Upper lobe of left lung (tissue), 6 donors: Measurements from ENCODE around the gene HK1. TPM values are rescaled to one million over a fixed set of nuclear protein-coding genes. Genes with fewer than 3 reads are reported as not detected.

Experiments
- ATAC-seq, 2 donors: fragments of 200-7000 bp; cut with Tn5 transposase; one replicate each; pipeline ENCODE4 v1.9.1; 2022; ENCODE audit warnings: mild to moderate bottlenecking in 2 of 2, moderate library complexity in 2 of 2; ENCODE audit not compliant: low FRiP score in 2 of 2
- DNase-seq, 2 donors: peaks; one replicate each; pipeline ENCODE4 v3.0.0-alpha.2; 2019 to 2020
- H3K27ac ChIP-seq, 4 donors: fragments of 200-600 bp; sonication (generic); one replicate each; pipeline ENCODE4 v1.5.1; 2016 to 2019
- H3K27me3 ChIP-seq, 4 donors: fragments of 200-600 bp; sonication (generic); one replicate each; pipeline ENCODE4 v1.5.1; 2017 to 2019
- H3K36me3 ChIP-seq, 4 donors: fragments of 200-600 bp; sonication (generic); one replicate each; pipeline ENCODE4 v1.5.1; 2016 to 2019
- H3K4me1 ChIP-seq, 4 donors: fragments of 200-600 bp; sonication (generic); one replicate each; pipeline ENCODE4 v1.5.1; 2018 to 2019
- H3K4me3 ChIP-seq, 4 donors: fragments of 200-600 bp; sonication (generic); one replicate each; pipeline ENCODE4 v1.5.1; 2017 to 2019; ENCODE audit warnings: mild to moderate bottlenecking in 2 of 4, moderate library complexity in 1 of 4
- H3K9me3 ChIP-seq, 4 donors: fragments of 200-600 bp; sonication (generic); one replicate each; pipeline ENCODE4 v1.5.1; 2018 to 2019
- EP300 ChIP-seq, 4 donors: sonication (generic); formaldehyde crosslinking; IDR thresholded peaks; one replicate each; pipeline ENCODE4 v1.5.1; 2017; ENCODE audit warnings: antibody characterized with exemption in 4 of 4, control low read depth in 2 of 4
- POLR2A ChIP-seq, 4 donors: fragments of 450-650 bp; IDR thresholded peaks; one replicate each; pipeline ENCODE4 v1.5.1; 2016 to 2017; ENCODE audit warnings: antibody characterized with exemption in 4 of 4, mild to moderate bottlenecking in 2 of 4
- POLR2AphosphoS5 ChIP-seq, 2 donors: sonication (generic); formaldehyde crosslinking; IDR thresholded peaks; one replicate each; pipeline ENCODE4 v1.5.1; 2017; ENCODE audit warnings: antibody characterized with exemption in 2 of 2
- WGBS, 2 donors: methylation state at CpG; one replicate each; pipeline ENCODE4 v1.1.5; 2017 to 2018; 5-methylcytosine and 5-hydroxymethylcytosine counted together
- total RNA-seq, 6 donors: library from RNA; depleted of rRNA in 4 of 6; stranded (reverse); fragments of >200 nt in 4 of 6; gene quantifications; one replicate each; pipeline versions ENCODE4 v1.1.0 to v1.2.1, GENCODE V29; 2016 to 2021
- TF ChIP-seq, protein P1 (sequence below), 6 experiments: fragments of 450-650 bp in 4 of 6; fragments of 200-600 bp in 2 of 6; sonication (generic) in 2 of 6; IDR thresholded peaks; one replicate each; pipeline ENCODE4 v1.5.1; 2016 to 2019; ENCODE audit warnings: antibody characterized with exemption in 6 of 6
- donor health status: DM: no; HTN: no; CAD: no; lungs with moderate emphysema.
- donor health status: DM: no; HTN: yes; CAD: no; lungs with severe emphysema.

Gene HK1
- total RNA-seq, result 10 to 100 TPM; 60.8 to 98.5 (median 88.9) TPM

DNA sequence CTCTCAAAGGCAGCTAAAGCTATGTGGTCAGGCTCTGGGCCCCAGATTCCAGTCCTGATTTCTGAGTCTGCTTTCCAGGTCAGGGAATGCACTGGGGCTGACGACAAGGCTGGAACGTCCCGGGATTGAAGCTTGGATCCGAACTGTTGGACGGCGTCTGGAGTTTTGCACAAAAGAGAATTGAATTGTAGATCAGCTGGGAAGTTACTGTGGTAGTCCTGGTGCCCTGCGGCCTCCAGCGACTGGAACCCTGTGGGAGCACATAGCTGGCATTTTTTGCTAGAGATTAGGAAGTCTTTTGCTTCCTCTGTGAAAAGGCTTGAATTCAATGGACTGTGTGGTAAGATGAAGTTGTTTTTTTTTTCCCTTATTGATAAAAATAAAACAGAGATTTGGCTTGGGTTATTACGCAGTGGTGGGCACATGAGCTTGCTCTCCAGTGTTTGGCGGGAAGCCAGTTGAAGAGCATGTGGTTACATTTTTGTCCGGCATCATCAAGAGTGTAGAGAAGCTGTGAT is at the start of gene HK1:
Gene HK1, plus strand, starts transcription at position 51 of the 518 bp plus-strand sequence.
- H3K36me3 ChIP-seq, result no peaks in the 10 kb centered on the region
- no peaks in the 10 kb centered on the region for H3K27me3 ChIP-seq
- ATAC-seq (no peak), DNase-seq (no peak)
- no peak for TF ChIP-seq POLR2AphosphoS5 (IDR thresholded peaks at IDR 0.05)
- no peak for TF ChIP-seq POLR2A (IDR thresholded peaks at IDR 0.05)
- TF ChIP-seq, protein P1, sequence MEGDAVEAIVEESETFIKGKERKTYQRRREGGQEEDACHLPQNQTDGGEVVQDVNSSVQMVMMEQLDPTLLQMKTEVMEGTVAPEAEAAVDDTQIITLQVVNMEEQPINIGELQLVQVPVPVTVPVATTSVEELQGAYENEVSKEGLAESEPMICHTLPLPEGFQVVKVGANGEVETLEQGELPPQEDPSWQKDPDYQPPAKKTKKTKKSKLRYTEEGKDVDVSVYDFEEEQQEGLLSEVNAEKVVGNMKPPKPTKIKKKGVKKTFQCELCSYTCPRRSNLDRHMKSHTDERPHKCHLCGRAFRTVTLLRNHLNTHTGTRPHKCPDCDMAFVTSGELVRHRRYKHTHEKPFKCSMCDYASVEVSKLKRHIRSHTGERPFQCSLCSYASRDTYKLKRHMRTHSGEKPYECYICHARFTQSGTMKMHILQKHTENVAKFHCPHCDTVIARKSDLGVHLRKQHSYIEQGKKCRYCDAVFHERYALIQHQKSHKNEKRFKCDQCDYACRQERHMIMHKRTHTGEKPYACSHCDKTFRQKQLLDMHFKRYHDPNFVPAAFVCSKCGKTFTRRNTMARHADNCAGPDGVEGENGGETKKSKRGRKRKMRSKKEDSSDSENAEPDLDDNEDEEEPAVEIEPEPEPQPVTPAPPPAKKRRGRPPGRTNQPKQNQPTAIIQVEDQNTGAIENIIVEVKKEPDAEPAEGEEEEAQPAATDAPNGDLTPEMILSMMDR (IDR thresholded peaks at IDR 0.05), result no peak
- no peak for TF ChIP-seq EP300 (IDR thresholded peaks at IDR 0.05)
- no peak within 1 kb of the TSS for H3K4me3 ChIP-seq
- 44 to 56% methylated on average over 11 of the region's 11 CpGs for WGBS, 2 donors
- peaks cover 0 to 7% (median 0%) of the 10 kb centered on the region in 4 donors for H3K4me1 ChIP-seq
- peak within 1 kb of the TSS in 1 of 4 donors; percentile 26 for H3K27ac ChIP-seq
- H3K9me3 ChIP-seq, result no peaks in the 10 kb centered on the region

DNA sequence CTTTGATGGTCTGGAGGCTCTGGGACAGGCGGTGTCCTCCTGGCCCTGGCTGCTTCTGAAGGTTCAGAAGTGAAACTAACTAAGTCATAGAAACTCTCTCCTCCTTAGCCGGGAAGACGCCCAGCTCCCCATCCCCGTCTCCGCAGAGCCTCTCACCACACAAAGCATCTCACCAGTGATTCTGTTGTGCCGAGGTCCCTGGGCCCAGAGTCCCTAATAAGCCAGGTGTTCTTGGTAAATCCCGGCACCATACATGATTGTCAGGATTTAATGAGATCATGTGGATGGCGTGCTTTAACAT is 48.7 kb upstream of the HK1 start:
- 77 to 94% methylated on average over 2 to 8 of the region's 8 CpGs for WGBS, 2 donors
- H3K4me1 ChIP-seq, result peaks cover 0 to 19% (median 4%) of the 10 kb centered on the region in 4 donors

DNA sequence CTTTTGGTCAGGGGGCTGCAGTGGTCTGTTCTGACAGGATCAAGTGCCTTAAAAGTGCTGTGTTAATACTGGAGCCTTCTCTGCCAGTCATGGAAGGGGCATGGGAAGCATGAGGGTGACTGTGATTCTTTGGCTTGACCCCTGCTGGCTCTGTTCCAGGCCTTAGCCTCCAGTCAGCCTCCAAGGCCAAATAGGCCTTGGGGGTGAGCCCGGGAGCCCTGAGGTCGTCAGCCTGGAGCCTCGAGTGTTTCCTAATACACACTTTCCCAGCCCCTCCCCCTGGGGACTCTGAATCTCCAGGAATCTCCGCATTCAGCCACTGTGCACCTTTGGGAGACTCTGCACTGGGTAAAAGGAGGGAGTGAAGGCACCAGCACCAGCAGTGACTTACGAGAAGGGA is 48.2 kb upstream of the HK1 start:
- H3K27ac ChIP-seq, result peak overlapping the region in 2 of 4 donors; percentile 72 to 78
- TF ChIP-seq EP300 (IDR thresholded peaks at IDR 0.05) (no peak), POLR2A (IDR thresholded peaks at IDR 0.05) (no peak), POLR2AphosphoS5 (IDR thresholded peaks at IDR 0.05) (no peak)
- TF ChIP-seq, protein P1 (IDR thresholded peaks at IDR 0.05), result no peak
- H3K9me3 ChIP-seq, result no peaks in the 10 kb centered on the region
- peaks cover 0 to 15% (median 4%) of the 10 kb centered on the region in 4 donors for H3K4me1 ChIP-seq
- H3K4me3 ChIP-seq, result no peak overlapping the region
- WGBS, 2 donors, result 59 to 84% methylated on average over 5 of the region's 5 CpGs
- H3K27me3 ChIP-seq, result no peaks in the 10 kb centered on the region
- ATAC-seq, result no peak
- no peaks in the 10 kb centered on the region for H3K36me3 ChIP-seq
- DNase-seq, result no peak

More for the DNA sequence above, 48.7 kb upstream of the HK1 start:
- ATAC-seq, result no peak
- H3K9me3 ChIP-seq, result no peaks in the 10 kb centered on the region
- no peaks in the 10 kb centered on the region for H3K27me3 ChIP-seq
- H3K36me3 ChIP-seq, result no peaks in the 10 kb centered on the region
- TF ChIP-seq EP300 (IDR thresholded peaks at IDR 0.05) (no peak), POLR2A (IDR thresholded peaks at IDR 0.05) (no peak), POLR2AphosphoS5 (IDR thresholded peaks at IDR 0.05) (no peak)
- TF ChIP-seq, protein P1 (IDR thresholded peaks at IDR 0.05), result no peak
- no peak for DNase-seq
- peak overlapping the region in 2 of 4 donors; percentile 72 to 78 for H3K27ac ChIP-seq
- peak overlapping the region in 2 of 4 donors; percentile 14 to 18 for H3K4me3 ChIP-seq

DNA sequence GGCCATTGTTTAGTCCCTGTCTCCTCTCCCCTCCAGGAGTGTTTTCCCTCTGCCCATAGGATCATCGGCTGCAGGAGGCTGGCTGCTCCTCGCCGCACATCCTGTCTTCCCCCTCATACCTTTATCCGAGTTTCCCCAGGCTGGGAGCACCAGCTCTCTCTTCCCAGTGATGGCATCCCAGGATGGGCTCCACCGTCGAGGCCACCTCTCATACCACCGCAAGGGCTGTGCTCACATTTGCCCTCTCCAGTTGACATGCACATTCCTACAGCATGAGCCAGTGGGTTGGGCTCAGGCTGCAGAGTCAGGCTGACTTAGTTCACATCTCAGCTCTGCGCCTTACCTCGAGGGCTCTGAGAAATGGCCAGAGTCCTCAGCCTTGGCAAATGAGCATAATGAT is 46.0 kb upstream of the HK1 start:
- Histone ChIP-seq H3K36me3 (no peaks in the 10 kb centered on the region), H3K9me3 (no peaks in the 10 kb centered on the region), H3K4me1 (peaks cover 0 to 11% (median 1%) of the 10 kb centered on the region in 4 donors), H3K4me3 (no peak overlapping the region), H3K27ac (no peak overlapping the region), H3K27me3 (no peaks in the 10 kb centered on the region)
- no peak for TF ChIP-seq EP300 (IDR thresholded peaks at IDR 0.05)
- no peak for TF ChIP-seq POLR2AphosphoS5 (IDR thresholded peaks at IDR 0.05)
- no peak for TF ChIP-seq POLR2A (IDR thresholded peaks at IDR 0.05)
- TF ChIP-seq, protein P1 (IDR thresholded peaks at IDR 0.05), result no peak
- peak in 1 of 2 donors; percentile 55 for ATAC-seq
- DNase-seq, result no peak
- WGBS, 2 donors, result 81 to 88% methylated on average over 9 of the region's 9 CpGs
